ENCODE measurements around the gene C1orf50. TPM values are rescaled to one million over a fixed set of nuclear protein-coding genes. Genes with fewer than 3 reads are reported as not detected.

C1orf50 gene
- 1.4 TPM for polyA plus RNA-seq (2012; ENCODE audit: insufficient read length, low read depth)

DNA sequence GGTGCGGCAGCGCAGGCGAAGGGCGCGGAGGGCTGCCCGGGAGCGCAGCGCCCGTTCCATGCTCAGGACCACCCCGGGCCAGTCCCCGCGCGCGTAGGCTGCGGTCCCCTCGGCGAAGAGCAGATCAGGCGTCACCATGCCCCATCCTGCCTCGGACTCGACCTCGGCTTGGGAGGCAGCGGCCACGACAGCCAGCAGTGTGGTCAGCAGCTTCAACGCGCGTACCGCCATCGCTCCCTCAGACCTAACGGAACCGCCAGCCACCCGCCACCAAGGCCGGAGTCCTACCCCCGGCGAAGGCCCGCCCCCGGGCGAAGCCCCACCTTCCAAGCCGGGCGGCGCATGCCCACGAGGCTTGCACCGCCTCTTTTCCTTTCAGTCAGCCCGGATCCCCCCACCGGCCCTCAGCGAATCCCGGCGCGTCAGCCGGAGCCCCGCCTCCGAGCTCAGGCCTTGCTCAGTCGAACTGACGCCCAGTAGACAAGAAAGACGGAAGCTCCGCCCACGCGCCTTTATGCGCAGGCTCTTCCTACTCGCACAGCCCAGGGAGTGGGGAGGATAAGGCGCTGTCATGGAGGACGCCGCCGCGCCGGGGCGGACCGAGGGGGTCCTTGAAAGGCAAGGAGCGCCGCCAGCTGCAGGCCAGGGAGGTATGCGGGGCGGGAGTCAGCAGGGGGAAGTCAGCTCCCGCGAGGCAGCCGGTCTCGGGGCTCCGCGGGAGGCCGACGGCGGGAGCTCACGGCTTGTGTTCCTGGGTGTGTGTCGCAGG lies at the start of gene C1orf50, which contains the start of gene P3H1:
C1orf50 (plus strand) TSS at position 509 of the 769 bp plus-strand sequence; CDS start at position 572, 63 bp downstream.
P3H1 (minus strand) TSS at position 288 of the 769 bp plus-strand sequence; CDS start at position 231, 57 bp downstream.
- TF ChIP-seq TAF1 (IDR thresholded peaks at IDR 0.05; ENCODE audit: borderline replicate concordance, insufficient read depth, low read length), result peak; percentile 84
- peak; percentile 87; the same call in 1 of the 2 replicates for TF ChIP-seq POLR2AphosphoS5 (IDR thresholded peaks at IDR 0.05; ENCODE audit: low read depth, low read length)
- TF ChIP-seq SIN3A (IDR thresholded peaks at IDR 0.05; ENCODE audit: borderline replicate concordance, insufficient read depth, low read length), result 0 out of 2 replicates have a peak, but pooled peaks have one; percentile 35
- no peak for TF ChIP-seq REST (IDR thresholded peaks at IDR 0.05; ENCODE audit: insufficient read depth in 1 of 2, low read depth in 2 of 2, low read length in 2 of 2)
- TF ChIP-seq FOXP2 (optimal IDR thresholded peaks at IDR 0.05; ENCODE audit: borderline replicate concordance, extremely low read depth, extremely low read length, insufficient read depth), result peak; percentile 43

- TF ChIP-seq REST (IDR thresholded peaks at IDR 0.05; ENCODE audit: insufficient read depth in 1 of 2, low read depth in 2 of 2, low read length in 2 of 2) (no peak), FOXP2 (optimal IDR thresholded peaks at IDR 0.05; ENCODE audit: borderline replicate concordance, extremely low read depth, extremely low read length, insufficient read depth) (no peak), POLR2AphosphoS5 (IDR thresholded peaks at IDR 0.05; ENCODE audit: low read depth, low read length) (no peak), TAF1 (IDR thresholded peaks at IDR 0.05; ENCODE audit: borderline replicate concordance, insufficient read depth, low read length) (no peak), SIN3A (IDR thresholded peaks at IDR 0.05; ENCODE audit: borderline replicate concordance, insufficient read depth, low read length) (no peak)
Observed at GRCh38 chr1:42720868-42721267, 46.2 kb upstream of the C1orf50 start.

GRCh38 chr1:42721926-42722325 lies 45.1 kb upstream of the C1orf50 start:
- TF ChIP-seq FOXP2 (optimal IDR thresholded peaks at IDR 0.05; ENCODE audit: borderline replicate concordance, extremely low read depth, extremely low read length, insufficient read depth) (no peak), REST (IDR thresholded peaks at IDR 0.05; ENCODE audit: insufficient read depth in 1 of 2, low read depth in 2 of 2, low read length in 2 of 2) (no peak), SIN3A (IDR thresholded peaks at IDR 0.05; ENCODE audit: borderline replicate concordance, insufficient read depth, low read length) (no peak), TAF1 (IDR thresholded peaks at IDR 0.05; ENCODE audit: borderline replicate concordance, insufficient read depth, low read length) (no peak)

GRCh38 chr1:42723511-42723910 lies 43.5 kb upstream of the C1orf50 start:
- no peak for TF ChIP-seq FOXP2 (optimal IDR thresholded peaks at IDR 0.05; ENCODE audit: borderline replicate concordance, extremely low read depth, extremely low read length, insufficient read depth)
- no peak for TF ChIP-seq TAF1 (IDR thresholded peaks at IDR 0.05; ENCODE audit: borderline replicate concordance, insufficient read depth, low read length)
- TF ChIP-seq POLR2AphosphoS5 (IDR thresholded peaks at IDR 0.05; ENCODE audit: low read depth, low read length), result no peak
- no peak for TF ChIP-seq SIN3A (IDR thresholded peaks at IDR 0.05; ENCODE audit: borderline replicate concordance, insufficient read depth, low read length)
- no peak for TF ChIP-seq REST (IDR thresholded peaks at IDR 0.05; ENCODE audit: insufficient read depth in 1 of 2, low read depth in 2 of 2, low read length in 2 of 2)

All from PFSK-1 (cell line).